HG03066 (cell line): Measurements from ENCODE around the gene DNAH12.
A peak's percentile ranks its signal among the peaks of the same experiment; 100 is the strongest.

ENCODE experiments used
- ATAC-seq: cut with Tn5 transposase; IDR thresholded peaks from one replicate; pipeline ENCODE4 v1.9.1; 2021; ENCODE audit warnings: low read depth; ENCODE audit not compliant: unreplicated experiment

DNAH12 gene

GRCh38 chr3:57544181-57545125 lies at the start of gene DNAH12:
Gene DNAH12 (minus strand): TSS chr3:57544344. CDS start chr3:57542870, 1,474 bp downstream.
- no peak for ATAC-seq

GRCh38 chr3:57592306-57592705 lies 48.2 kb upstream of the DNAH12 start:
- no peak for ATAC-seq

GRCh38 chr3:57587905-57588304 lies 43.8 kb upstream of the DNAH12 start:
- no peak for ATAC-seq

GRCh38 chr3:57586778-57587177 lies 42.6 kb upstream of the DNAH12 start:
- ATAC-seq = no peak

DNA sequence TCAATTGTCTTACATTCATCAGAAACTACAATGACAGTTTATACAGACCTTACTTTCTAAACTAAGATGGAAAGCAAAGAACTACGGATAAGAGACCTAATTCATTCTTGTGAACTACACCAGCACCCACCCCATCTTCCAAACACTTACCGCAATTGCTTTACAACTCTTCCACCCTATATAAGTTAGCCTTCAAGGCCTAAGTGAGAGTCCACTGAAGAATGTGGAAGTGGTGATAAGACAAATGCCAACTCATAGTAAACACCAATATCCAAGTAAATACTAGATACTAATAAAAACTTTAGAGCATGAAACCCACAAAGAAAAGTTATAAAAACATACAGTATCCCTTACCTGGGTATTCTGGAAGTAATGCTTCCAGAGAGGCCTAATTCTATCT lies 39.4 kb upstream of the DNAH12 start:
- ATAC-seq = no peak

DNA sequence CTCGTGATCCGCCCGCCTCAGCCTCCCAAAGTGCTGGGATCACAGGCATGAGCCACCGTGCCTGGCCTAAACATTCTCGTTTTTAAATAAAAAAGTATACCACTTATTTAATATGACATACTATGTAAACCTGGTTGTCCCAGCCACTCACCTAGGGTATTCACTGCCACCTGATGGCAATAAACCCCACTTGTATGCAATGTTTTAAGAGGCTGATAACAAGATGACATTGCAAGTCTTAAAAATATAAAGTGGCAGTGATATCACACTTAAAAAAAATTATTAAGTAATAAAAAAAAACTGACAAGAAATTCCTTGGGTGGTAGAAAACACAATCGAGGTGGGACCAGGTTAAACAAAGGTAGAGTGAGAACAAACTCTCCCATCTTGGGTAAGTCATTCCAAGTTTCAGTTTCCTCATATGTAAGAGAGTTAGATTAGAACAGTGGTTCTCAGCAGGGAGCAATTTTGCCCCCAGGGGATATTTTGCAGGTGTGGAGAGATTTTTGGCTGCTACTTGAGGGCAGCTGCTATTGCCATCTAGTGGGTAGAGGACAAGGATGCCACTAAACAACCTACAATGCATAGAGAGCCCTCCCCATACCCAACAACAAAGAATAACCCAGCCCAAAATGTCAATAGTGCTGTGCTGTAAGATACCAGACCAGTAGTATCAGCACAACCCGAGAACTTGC lies 38.5 kb upstream of the DNAH12 start:
- ATAC-seq = no peak

- no peak for ATAC-seq
These were observed 33.7 kb upstream of the DNAH12 start for GRCh38 chr3:57577801-57578200.

GRCh38 chr3:57575966-57576626 lies 32.0 kb upstream of the DNAH12 start:
- no peak for ATAC-seq

- ATAC-seq = no peak
These were observed 28.0 kb upstream of the DNAH12 start for GRCh38 chr3:57572096-57572495.

- no peak for ATAC-seq
These were observed 26.7 kb upstream of the DNAH12 start for GRCh38 chr3:57570878-57571277.

- no peak for ATAC-seq
These were observed 25.8 kb upstream of the DNAH12 start for GRCh38 chr3:57569859-57570450.

GRCh38 chr3:57559526-57559925 lies 15.4 kb upstream of the DNAH12 start:
- ATAC-seq = no peak

GRCh38 chr3:57557085-57557537 lies 13.0 kb upstream of the DNAH12 start:
- ATAC-seq = peak; percentile 3

GRCh38 chr3:57556459-57557084 lies 12.4 kb upstream of the DNAH12 start:
- ATAC-seq = peak; percentile 24

DNA sequence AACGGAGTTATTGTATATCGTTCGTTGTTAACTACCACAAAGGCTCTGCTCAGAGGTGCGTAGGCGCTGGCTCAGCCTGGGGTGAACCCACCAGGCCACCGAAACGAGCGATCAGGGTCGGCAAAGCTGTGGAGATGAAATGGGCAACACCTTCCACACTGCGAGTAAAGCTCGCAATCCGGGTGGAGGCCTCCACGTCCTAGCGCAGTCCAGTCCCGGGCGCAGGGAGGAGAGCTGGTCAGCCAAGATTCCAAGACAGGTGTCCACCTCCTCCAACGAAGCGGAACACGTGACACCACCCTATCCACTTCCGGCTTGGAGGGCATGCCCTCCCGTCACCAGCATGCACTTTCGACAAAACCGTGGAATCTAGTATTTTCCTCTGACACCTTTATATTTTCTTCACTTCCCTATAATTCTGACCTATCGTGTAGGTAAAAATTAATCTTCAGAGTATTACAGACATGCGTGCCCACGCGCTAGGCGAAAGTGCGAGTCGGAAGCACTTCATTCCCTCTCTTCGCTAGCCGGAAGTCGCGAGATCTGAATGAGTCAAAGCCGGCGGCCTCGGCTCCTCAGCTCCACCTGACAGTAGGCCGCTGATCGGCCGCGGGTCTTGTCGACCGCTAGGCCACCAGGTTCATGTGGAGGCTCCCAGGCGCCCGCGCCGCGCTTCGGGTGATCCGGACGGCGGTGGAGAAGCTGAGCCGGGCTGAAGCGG lies 11.8 kb upstream of the DNAH12 start, which contains the start of gene PDE12:
PDE12 (plus strand) TSS at position 537 of the 721 bp plus-strand sequence; CDS start at position 643, 106 bp downstream.
- peak; percentile 82 for ATAC-seq

- no peak for ATAC-seq
These were observed 11.2 kb upstream of the DNAH12 start for GRCh38 chr3:57555306-57555705.

DNA sequence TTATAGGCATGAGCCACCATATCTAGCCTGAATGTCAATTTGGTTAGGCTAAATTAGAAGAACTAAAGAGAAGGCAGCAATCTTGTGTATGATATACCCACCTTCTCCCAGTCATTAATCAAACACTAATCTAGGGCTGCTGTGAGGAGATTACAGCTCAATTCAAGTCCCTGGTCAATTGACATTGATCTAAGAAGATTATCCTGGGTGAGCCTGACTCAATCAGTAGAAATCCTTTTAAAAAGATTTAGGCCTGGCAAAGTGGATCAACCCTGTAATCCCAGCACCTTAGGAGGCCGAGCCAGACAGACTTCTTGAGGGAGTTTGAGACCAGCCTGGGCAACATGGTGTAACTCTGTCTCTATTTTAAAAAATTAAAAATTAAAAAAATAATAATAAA lies 2.5 kb upstream of the DNAH12 start:
- ATAC-seq = no peak

DNA sequence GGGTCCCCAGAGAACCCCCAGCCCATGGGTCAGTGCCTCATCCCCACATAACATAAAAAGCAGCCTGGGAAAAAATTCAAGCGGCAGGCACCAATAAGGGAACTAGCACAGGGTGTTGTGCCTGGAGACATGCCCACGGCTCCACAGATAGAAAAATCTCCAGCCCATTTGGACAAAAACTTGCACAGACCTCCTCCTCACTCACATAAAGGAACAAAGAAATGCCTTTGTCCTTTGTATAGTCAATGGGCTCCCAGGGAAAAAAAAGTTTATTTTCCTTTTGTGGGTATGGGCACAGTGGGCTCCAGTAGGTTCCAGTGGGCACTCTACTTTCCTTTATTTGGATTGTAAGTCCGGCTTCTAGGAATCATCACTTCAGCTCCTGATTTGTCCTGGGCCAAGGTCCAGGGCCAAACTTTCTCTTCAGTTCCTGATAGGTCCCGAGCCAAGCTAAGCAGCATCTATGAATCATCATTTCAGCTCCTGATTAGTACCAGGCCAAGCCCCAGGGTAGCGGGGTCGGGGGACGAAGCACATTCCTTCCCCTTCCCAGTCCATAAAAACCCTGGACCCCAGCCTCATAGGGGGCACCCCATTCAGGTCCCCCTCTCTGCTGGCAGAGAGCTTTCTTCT lies 1.6 kb upstream of the DNAH12 start:
- ATAC-seq = no peak

DNA sequence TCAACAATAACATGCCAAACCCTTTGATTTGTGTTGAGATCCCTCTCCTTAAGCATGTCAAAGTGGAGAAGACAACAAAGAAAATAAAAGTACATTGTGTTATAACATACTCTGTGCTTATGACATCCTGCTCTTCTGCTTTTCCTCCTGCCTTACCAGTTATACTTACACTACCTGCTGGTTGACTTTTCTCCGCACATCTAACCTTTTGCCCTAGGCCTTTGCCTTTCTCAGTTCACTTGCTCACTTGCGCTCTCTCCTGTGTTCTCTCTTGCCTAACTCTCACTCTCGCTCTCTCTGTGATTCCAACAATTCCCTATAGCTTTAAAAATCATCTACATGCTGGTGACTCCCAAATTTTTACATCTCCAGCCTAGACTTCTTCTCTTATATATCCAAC lies 5.7 kb downstream of the DNAH12 start:
- ATAC-seq = no peak
